Activated naive CD4-positive, alpha-beta T cell treated with anti-CD3 and anti-CD28 coated beads for 36 hours (primary cell): ENCODE data around the gene HIPK1. TPM values are rescaled to one million over a fixed set of nuclear protein-coding genes. Genes with fewer than 3 reads are reported as not detected.

ENCODE experiments used
- CTCF ChIA-PET: fragments of 350-600 bp; sonication (Branson Sonifier 250); formaldehyde crosslinking; loops from one replicate; lab custom pipeline; 2021; ENCODE audit warnings: antibody characterized with exemption; lab: Charles Lee
- DNase-seq: peaks from one replicate; pipeline ENCODE4 v3.0.0-alpha.2; 2020
- H3K27ac Mint-ChIP-seq: one replicate; pipeline ENCODE4 v1.8.0; 2021; ENCODE audit warnings: mild to moderate bottlenecking, mixed read lengths
- H3K27me3 Mint-ChIP-seq: one replicate; pipeline ENCODE4 v1.8.0; 2021; ENCODE audit warnings: low read depth, mixed read lengths
- H3K36me3 Mint-ChIP-seq: one replicate; pipeline ENCODE4 v1.8.0; 2021; ENCODE audit warnings: low read depth, mixed read lengths
- H3K4me1 Mint-ChIP-seq: one replicate; pipeline ENCODE4 v1.8.0; 2021; ENCODE audit warnings: low read depth, mixed read lengths
- H3K4me3 Mint-ChIP-seq: one replicate; pipeline ENCODE4 v1.8.0; 2021; ENCODE audit warnings: mild to moderate bottlenecking, moderate library complexity, mixed read lengths
- H3K9me3 Mint-ChIP-seq: one replicate; pipeline ENCODE4 v1.8.0; 2021; ENCODE audit warnings: mixed read lengths
- intact Hi-C: fragments of 100-400 bp; cut with micrococcal nuclease; formaldehyde crosslinking; loops from one replicate; pipeline ENCODE4 v1.15.1; 2023
- total RNA-seq, 2 experiments: library from RNA; stranded (reverse); gene quantifications; one replicate each; pipeline ENCODE4 v1.2.3, GENCODE V29; 2021

Gene HIPK1
- total RNA-seq, 2 experiments from 2014 or later, result 47.7 to 51.0 TPM

DNA sequence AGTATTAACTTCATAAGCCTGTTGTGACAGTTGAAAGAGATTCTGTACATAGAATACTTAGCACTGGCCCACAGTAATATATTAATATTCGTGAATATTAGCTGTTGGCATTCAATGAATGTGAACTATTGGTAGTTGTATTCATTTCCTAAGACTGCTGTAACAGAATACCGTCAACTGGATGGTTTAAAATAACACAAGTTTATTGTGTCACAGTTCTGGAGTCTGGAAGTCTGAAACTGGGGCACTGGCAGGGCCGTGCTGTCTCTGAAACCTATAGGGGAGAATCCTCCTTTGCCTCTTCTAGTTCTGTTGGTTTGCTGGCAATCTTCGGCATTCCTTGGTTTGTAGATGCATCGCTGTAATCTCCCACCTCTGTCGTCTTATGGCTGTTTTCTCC, 97.7 kb downstream of the HIPK1 start:
- intact Hi-C loops, result no loop called here
- H3K4me3 Mint-ChIP-seq, result no peak overlapping the region
- no peaks in the 10 kb centered on the region for H3K27me3 Mint-ChIP-seq
- H3K4me1 Mint-ChIP-seq, result no peaks in the 10 kb centered on the region
- H3K9me3 Mint-ChIP-seq, result no peaks in the 10 kb centered on the region
- no peaks in the 10 kb centered on the region for H3K36me3 Mint-ChIP-seq
- H3K27ac Mint-ChIP-seq, result no peak overlapping the region
- no peak for DNase-seq
- CTCF ChIA-PET, result interaction anchor here (1.0 kb wide), 1 partner anchor 256 kb away, joined by 3 read pairs; no protein-coding TSS in a partner anchor

Other genes with a start within 250 kb of the HIPK1 start
- 1 to 10 TPM; 5.4 to 6.3 TPM for gene PHTF1, start 169.8 kb upstream of the HIPK1 start, total RNA-seq
- 10 to 100 TPM; 13.6 to 14.3 TPM for gene RSBN1, start 116.8 kb upstream of the HIPK1 start, total RNA-seq
- 10 to 100 TPM; 43.9 to 50.9 TPM for gene PTPN22, start 57.6 kb upstream of the HIPK1 start, total RNA-seq
- gene BCL2L15, start 41.7 kb upstream of the HIPK1 start, total RNA-seq, result under 1 TPM; 0.15 to 0.43 TPM
- 10 to 100 TPM; 35.7 to 40.2 TPM for gene AP4B1, start 24.5 kb upstream of the HIPK1 start, total RNA-seq
- 10 to 100 TPM; 17.7 to 18.3 TPM for gene DCLRE1B, start 24.0 kb upstream of the HIPK1 start, total RNA-seq
- under 1 TPM in 1 of 2 experiments, not detected in 1; 0.10 TPM for gene OLFML3, start 50.1 kb downstream of the HIPK1 start, total RNA-seq
- not detected for gene SYT6, start 224.5 kb downstream of the HIPK1 start, total RNA-seq